HG03520 (cell line): Measurements from ENCODE around the gene METTL17.

Source experiments
- ATAC-seq: cut with Tn5 transposase; IDR thresholded peaks from one replicate; pipeline ENCODE4 v1.9.1; 2021; ENCODE audit warnings: mild to moderate bottlenecking, moderate library complexity; ENCODE audit not compliant: unreplicated experiment

Gene METTL17

GRCh38 chr14:21041676-21042433 lies 52.1 kb downstream of the METTL17 start, which contains the start of gene RNASE7:
RNASE7 (plus strand) TSS chr14:21042362; CDS start chr14:21042993, 631 bp downstream.
- no peak for ATAC-seq

GRCh38 chr14:21042918-21043317 lies 53.1 kb downstream of the METTL17 start:
- ATAC-seq = no peak

- no peak for ATAC-seq
Observed at GRCh38 chr14:21043387-21043973, 53.7 kb downstream of the METTL17 start.

GRCh38 chr14:21043974-21044618 lies 54.3 kb downstream of the METTL17 start:
- no peak for ATAC-seq
